Thoracic aorta (tissue), 2 donors: Measurements from ENCODE around the gene CCR5AS.

Source experiments
- ATAC-seq: fragments of 150-250 bp; one replicate; pipeline ENCODE4 v1.8.0; 2017; ENCODE audit warnings: low read depth; ENCODE audit not compliant: insufficient number of reproducible peaks, low FRiP score
- DNase-seq: peaks from one replicate; pipeline ENCODE4 v3.0.0-alpha.2; 2020; ENCODE audit warnings: low spot score
- H3K27ac ChIP-seq, 2 donors: fragments of 200-600 bp; sonication (generic); 1 replicate in 1 of 2; 2 replicates in 1 of 2; pipeline ENCODE4 v1.5.1; 2016; ENCODE audit warnings: mild to moderate bottlenecking in 2 of 2, moderate library complexity in 2 of 2
- H3K27me3 ChIP-seq: fragments of 200-600 bp; sonication (generic); replicated peaks from 2 replicates; pipeline ENCODE4 v1.6.0; 2016; ENCODE audit warnings: mild to moderate bottlenecking; ENCODE audit not compliant: insufficient read depth
- H3K36me3 ChIP-seq: fragments of 200-600 bp; sonication (generic); one replicate; pipeline ENCODE4 v1.5.1; 2016
- H3K4me1 ChIP-seq, 2 donors: fragments of 200-600 bp; sonication (generic); 1 replicate in 1 of 2; 2 replicates in 1 of 2; pipeline versions ENCODE4 v1.5.1 to v1.6.0; 2016; ENCODE audit warnings: low read depth in 2 of 2, mild to moderate bottlenecking in 1 of 2; ENCODE audit not compliant: control insufficient read depth in 1 of 2
- H3K4me3 ChIP-seq: fragments of 200-600 bp; sonication (generic); 2 replicates; pipeline ENCODE4 v1.5.1; 2016; ENCODE audit warnings: mild to moderate bottlenecking
- H3K9me3 ChIP-seq: fragments of 200-600 bp; sonication (generic); 2 replicates; pipeline ENCODE4 v1.5.1; 2016
- TF ChIP-seq, protein P1 (sequence below): fragments of 200-600 bp; sonication (generic); IDR thresholded peaks from one replicate; pipeline ENCODE4 v1.5.1; 2019; ENCODE audit warnings: antibody characterized with exemption

CCR5AS gene

DNA sequence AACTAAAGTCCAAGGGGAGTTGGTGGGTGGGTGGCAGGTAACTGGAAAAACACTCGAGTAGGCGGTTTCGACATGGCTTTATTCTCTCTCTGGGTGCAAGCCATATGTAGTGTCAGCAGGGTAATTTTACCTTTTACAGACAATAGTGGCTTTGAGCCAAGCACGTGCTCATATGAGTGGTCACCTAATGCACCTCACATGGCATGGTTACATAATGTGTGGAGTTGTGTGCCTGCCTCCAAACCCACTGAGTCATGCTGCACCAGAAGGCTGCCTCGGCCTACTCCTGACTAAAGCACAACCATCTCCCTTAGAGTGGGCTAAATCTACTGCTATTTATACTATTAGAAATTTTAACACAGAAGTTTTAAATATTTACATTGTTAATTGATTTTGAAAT lies 16.7 kb upstream of the CCR5AS start:
- no peak for ATAC-seq

DNA sequence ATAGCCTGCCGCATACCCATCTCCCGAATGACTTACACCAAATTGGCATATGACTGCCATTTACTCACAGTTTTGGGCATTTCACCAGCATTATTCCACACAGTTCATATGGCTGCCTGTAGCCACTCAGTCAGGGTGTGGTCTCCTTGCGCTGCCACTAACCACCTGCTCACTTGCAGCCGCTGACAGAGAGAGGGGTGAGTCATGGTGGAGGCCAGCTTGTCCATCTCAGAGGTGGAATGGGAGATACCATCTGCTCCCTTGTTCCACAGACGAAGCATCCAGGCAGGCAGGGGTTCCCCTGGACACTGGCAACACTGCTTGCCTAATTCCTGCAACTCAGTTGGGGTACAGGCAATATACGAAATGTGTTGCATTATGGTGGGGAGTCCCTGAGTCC lies 15.8 kb upstream of the CCR5AS start:
- no peaks in the 10 kb centered on the region for H3K36me3 ChIP-seq
- H3K9me3 ChIP-seq, result no peaks in the 10 kb centered on the region
- no peak overlapping the region for H3K4me3 ChIP-seq
- no peaks in the 10 kb centered on the region for H3K27me3 ChIP-seq
- H3K4me1 ChIP-seq, result no peaks in the 10 kb centered on the region
- H3K27ac ChIP-seq, result no peak overlapping the region
- DNase-seq, result no peak
- TF ChIP-seq, protein P1, sequence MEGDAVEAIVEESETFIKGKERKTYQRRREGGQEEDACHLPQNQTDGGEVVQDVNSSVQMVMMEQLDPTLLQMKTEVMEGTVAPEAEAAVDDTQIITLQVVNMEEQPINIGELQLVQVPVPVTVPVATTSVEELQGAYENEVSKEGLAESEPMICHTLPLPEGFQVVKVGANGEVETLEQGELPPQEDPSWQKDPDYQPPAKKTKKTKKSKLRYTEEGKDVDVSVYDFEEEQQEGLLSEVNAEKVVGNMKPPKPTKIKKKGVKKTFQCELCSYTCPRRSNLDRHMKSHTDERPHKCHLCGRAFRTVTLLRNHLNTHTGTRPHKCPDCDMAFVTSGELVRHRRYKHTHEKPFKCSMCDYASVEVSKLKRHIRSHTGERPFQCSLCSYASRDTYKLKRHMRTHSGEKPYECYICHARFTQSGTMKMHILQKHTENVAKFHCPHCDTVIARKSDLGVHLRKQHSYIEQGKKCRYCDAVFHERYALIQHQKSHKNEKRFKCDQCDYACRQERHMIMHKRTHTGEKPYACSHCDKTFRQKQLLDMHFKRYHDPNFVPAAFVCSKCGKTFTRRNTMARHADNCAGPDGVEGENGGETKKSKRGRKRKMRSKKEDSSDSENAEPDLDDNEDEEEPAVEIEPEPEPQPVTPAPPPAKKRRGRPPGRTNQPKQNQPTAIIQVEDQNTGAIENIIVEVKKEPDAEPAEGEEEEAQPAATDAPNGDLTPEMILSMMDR, result no peak
- no peak for ATAC-seq

More for the DNA sequence above, 16.7 kb upstream of the CCR5AS start:
- no peak for DNase-seq
- Histone ChIP-seq H3K36me3 (no peaks in the 10 kb centered on the region), H3K9me3 (no peaks in the 10 kb centered on the region), H3K4me1 (no peaks in the 10 kb centered on the region), H3K27ac (no peak overlapping the region), H3K4me3 (no peak overlapping the region), H3K27me3 (no peaks in the 10 kb centered on the region)
- TF ChIP-seq, protein P1, result no peak

DNA sequence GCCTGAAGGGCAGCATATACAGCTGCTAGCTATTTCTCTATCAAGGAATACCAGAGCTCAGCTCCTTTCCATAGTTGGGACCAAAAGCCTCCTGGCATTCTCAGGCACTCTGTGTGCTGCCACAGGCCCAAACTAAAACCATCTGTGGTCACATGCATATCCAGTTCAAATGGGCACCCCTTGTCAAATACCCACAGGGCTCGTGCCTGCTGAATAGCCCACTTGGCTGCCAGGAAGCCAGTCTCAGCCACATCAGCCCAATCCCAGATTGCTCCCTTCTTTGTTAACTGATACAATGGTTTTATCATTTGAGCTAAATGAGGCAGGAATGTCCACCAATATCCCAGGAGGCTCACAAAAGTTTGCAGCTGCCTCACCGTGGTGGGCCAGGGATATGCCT lies 14.1 kb upstream of the CCR5AS start:
- Histone ChIP-seq H3K27ac (no peak overlapping the region), H3K27me3 (no peaks in the 10 kb centered on the region), H3K9me3 (no peaks in the 10 kb centered on the region), H3K4me1 (no peaks in the 10 kb centered on the region), H3K36me3 (no peaks in the 10 kb centered on the region), H3K4me3 (no peak overlapping the region)
- no peak for ATAC-seq
- DNase-seq, result no peak
- TF ChIP-seq, protein P1, result no peak

DNA sequence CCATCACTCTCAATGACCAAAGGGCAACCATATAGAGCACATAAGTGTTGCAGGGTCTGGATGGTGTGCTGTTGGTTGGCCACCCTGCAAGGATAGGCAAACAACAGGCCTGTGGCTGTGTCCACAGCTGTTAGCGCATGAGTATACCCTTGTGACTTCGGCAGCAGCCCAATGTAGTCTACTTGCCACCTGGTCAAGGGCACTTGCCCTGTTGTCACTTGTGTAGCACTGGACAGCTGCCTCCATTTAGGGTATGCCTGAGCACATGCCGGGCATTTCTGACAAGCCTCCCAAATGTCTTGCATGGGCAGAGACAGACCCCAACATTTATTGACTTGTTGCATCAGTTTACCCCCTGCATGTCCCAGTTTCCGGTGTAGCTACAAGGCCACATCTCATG lies 12.9 kb upstream of the CCR5AS start:
- Histone ChIP-seq H3K27me3 (no peaks in the 10 kb centered on the region), H3K9me3 (no peaks in the 10 kb centered on the region), H3K4me3 (no peak overlapping the region), H3K27ac (no peak overlapping the region), H3K36me3 (no peaks in the 10 kb centered on the region), H3K4me1 (no peaks in the 10 kb centered on the region)
- DNase-seq, result no peak
- ATAC-seq, result no peak
- TF ChIP-seq, protein P1, result no peak

DNA sequence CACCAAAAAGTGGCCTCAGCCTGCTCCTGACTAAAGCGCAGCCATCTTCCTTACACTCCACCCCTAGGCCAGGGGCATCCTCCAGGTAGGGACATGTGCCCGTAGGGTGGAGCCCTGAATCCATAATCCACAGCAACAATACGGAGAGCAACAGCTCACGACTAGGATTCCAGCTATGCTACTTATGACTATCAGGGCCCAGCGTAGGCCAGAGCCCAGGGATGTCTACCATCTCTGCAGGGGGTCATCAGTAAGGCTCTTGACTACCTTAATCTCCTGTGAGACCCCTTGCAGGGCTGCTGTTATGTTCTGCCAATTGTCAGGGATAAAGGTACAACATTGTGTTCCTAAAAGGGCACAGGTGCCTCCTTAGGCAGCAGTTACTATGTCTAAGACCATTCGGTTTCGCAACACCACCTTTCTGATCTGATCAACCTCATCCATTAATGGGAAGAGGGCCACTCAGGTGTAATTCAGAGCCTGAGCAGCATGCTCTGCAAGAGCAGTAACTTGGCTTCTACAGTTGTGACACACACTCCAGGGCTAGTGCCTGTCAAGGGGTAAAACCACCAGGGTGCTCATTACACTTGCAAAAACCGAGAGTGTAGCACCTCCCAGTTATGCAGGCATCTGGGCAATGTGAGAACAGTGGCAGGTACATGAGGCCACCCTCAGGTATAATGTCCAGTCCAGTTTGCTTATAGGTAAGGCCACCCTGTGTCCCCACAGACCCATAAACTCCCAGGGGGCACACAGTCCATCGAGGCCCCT lies 11.2 kb upstream of the CCR5AS start:
- no peaks in the 10 kb centered on the region for H3K9me3 ChIP-seq
- no peak overlapping the region for H3K4me3 ChIP-seq
- no peaks in the 10 kb centered on the region for H3K27me3 ChIP-seq
- TF ChIP-seq, protein P1, result no peak
- peaks cover 0 to under 1% of the 10 kb centered on the region in 2 donors for H3K4me1 ChIP-seq
- ATAC-seq, result no peak
- no peak for DNase-seq
- no peaks in the 10 kb centered on the region for H3K36me3 ChIP-seq
- H3K27ac ChIP-seq, result no peak overlapping the region
